T-helper 1 cell treated with Interleukin-12 subunit alpha and Interleukin-12 subunit beta and Interleukin-4 antibody, amounts not matched to agents 30 ng/mL and 1 ng/mL, for 36 hours (primary cell): ENCODE data around the gene BMI1. TPM values are rescaled to one million over a fixed set of nuclear protein-coding genes. Genes with fewer than 3 reads are reported as not detected.
"Not testable (repeated sequence)": the region's sequence is repeated elsewhere in the genome, so short reads cannot be mapped to it uniquely, and the experiment has no call there.

Source experiments
- intact Hi-C: fragments of 100-400 bp; cut with micrococcal nuclease; formaldehyde crosslinking; loops from one replicate; pipeline ENCODE4 v1.15.1; 2024
- total RNA-seq: library from RNA; stranded (reverse); gene quantifications from 2 replicates; pipeline ENCODE4 v1.2.3, GENCODE V29; 2022

The BMI1 gene
- total RNA-seq, 1 donor from 2014 or later = 49.7 TPM

DNA sequence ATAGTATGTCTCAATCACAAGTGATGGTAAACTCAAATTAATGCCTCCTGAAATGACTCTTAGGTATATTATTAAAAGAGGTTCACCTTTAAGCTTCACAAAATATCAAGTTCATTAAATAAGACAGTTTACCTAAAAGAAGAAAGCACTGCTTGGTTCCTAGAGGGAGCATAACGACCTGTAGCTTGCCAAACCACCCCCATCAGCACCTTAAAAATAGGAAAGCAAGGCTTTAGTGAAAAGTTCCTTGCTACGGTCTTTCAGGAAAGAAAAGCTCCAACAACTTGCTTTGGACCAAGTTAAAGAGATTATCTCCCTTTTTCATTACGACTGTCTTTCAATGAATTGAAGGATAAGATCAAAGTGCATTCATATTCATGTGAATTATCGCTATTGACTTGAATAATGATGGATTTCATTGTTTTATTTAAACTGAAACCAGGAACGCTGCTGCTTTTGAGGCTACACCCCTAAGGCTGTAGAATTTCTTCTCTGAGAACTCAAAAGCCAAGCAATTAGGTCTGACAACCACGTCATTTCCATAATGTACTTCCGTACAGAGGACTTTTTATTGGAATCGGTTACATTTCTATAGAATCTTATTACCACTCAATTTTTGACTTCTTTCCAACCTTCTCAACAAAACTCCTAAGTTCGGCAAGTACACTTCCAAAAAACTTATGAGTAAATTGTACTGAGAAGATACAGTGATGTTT, 17.4 kb downstream of the BMI1 start:
- intact Hi-C loops = no loop called here

DNA sequence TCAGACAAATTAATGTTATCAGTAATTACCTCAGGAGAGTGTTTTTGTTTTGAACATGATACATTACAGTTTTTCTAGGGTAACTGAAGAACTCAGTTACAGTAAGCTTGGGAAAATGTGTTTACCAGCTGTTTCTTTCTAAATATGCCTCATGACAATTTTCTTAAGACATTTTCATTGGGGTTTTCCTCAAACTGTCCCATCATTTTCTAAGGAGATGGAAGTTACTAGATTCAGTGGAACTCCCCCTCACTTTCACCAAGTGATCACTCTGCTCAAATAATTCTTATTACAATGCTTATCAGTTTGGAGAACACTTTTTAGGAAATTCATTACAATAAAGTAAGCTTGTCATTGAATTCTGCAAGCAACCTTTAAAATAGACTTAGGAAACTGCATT, 18.0 kb downstream of the BMI1 start:
- intact Hi-C loops = no loop called here

DNA sequence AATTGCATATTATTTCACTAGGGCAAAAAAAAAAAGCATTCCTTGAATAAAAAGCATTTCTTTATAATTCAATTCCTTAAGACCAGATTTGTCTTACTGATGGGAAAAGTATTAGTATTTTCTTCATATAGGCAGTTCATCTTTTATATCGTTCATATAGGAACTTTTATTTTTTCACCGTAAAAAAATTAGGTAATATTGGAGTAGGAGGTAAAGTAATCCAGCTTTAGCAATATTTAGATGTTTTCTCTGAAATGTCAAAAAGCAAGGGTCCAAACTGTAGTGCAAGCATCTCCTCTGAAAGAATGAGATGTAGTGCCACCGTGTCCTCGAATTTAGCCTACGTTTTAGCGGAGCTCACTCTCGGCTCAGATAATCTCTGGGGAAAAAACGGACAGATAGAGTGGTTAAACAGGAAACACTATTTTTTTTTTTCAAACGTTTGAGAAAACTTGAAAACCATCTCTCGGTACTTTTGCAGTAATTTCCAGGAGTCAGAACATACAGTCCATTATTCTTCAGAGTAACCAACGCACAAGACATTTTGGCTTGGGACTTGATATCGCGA, 18.9 kb downstream of the BMI1 start:
- intact Hi-C loops = loop anchor here (1.0 to 10.0 kb wide), 14 partner anchors 20 to 857 kb away; partner anchors contain the start of genes DNAJC1 and SKIDA1

DNA sequence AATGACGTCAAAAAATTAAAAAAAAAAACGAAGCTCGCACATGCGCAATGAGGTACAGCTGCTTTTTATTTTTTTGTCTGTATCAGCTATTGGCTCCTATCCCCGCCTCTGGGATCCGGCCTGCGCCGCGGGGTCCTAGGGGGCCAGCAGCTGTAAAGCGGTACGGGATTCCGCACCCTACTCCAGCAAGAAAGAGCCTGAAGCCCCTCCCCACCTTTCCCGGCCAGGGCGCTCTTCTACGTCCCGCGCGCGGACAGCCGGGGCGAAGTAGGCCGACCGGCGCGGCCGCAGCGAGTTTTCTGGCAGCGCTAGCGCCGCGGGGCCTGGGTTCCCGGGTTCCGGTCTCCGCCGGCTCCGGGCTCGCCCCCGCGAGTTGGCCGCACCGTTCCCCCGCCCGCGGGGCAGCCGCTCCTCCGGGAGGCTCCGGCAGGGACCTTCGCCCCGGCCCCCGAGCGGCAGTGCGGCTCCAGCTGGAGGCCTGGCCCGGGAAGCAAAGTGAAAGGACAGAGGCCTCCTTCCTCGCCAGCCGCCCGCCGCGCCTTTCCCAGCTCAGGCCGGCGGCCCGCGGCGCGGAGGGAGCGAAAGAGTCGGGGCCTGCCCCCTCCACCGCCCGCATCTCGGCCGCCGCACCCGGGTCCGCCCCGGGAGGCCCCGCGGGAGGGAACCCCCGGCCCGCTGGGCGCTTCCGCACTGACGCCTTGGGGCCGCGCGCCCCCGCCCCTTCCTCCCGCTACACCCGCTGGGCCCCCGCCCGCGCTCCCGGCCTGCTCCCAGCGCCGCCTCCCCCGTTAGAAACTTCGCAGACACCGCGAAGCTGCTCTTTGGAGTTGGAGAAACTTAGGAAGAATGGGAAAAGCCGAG, 19.7 kb downstream of the BMI1 start:
- intact Hi-C loops = loop anchor here (1.0 to 10.0 kb wide), 15 partner anchors 7 to 857 kb away; partner anchors contain the start of genes DNAJC1 and SKIDA1

DNA sequence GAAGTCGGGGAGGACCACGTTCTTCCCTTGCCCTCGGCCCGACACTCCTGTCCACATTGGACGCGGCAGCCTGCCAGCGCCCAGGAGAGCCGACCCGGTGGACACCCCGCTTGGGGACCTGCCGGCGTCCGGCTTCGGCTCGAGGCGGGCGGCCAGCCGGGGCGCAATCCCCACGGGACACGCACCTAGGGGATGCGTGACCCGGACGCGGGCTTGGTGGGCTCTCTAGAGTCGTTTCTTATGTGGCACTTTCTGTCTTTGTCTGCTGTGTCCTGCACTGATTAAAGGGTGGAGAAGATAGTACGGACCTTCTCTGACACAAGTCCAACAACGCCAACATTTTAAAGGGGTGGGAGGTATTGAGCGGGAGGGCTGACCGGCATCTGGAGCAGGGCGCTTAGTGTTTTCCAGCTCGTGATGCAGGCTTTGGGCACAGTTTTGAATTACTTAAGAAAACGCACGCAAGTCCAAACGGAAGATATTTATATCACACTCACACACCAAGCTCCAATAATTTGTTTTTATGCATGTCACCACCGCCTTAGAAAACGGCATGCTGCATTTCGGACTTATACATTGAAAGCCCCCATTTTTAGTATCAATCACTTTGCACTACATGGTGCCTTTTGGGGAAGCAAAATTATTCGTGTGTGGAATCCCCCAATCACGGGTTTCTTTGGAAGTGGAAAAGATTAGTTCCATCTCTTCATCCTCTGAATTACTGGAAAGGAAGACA, 20.5 kb downstream of the BMI1 start:
- intact Hi-C loops = loop anchor here (1.0 to 10.0 kb wide), 10 partner anchors 8 to 856 kb away; partner anchors contain the start of gene SKIDA1

DNA sequence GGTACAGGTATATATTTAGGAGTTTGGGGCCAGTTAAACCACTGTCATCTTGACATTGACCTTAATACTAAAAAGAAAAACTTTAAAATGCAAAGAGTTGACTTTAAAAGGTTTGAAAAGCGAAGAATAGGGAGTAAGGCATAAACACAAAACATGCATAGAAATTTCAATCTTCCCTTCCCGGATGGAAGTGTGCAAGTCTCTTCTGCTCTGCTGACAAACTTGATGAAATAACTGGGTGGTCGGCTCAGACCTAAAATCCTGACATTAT, 21.0 kb downstream of the BMI1 start:
- intact Hi-C loops = loop anchor here (1.0 to 10.0 kb wide), 10 partner anchors 9 to 855 kb away; partner anchors contain the start of gene SKIDA1

DNA sequence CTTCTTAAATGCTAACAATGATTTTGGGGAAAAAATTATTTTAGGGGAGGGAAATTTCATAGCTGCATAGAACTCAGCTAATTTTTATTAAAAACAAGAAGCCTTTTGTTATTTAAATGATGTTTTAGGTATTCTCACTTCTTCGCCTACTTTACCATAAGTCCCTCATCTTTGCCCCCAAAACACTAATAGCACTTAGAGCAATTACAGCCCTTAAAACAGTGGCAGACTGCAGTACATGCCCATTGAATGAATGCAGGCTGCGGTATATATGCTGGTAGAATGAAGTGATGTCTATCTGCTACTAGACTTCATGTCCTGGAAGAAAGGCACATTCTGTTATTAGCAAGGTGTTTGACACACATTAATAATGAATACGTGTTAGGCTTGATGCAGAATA, 21.5 kb downstream of the BMI1 start:
- intact Hi-C loops = loop anchor here (5.0 to 10.0 kb wide), 4 partner anchors 35 to 855 kb away; no protein-coding TSS in a partner anchor

DNA sequence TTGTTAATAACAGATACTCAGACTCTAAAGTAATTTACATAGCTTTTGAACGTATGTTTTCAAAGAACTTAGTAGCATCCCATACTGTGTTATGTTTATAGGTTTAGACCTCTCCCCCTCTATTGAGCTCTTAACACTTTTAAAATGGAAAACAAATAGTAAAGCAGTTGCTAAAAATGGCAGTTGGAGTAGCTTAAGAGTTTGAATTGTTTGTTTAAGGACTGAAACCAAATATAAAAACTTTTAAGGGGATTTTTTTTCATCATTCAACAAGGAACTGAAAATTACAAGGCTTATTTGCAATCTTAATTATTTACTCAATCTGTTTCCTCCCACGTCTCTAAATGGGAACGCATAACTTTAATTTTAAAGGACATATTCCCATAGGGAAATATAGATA, 22.8 kb downstream of the BMI1 start:
- intact Hi-C loops = loop anchor here (1.0 to 10.0 kb wide), 5 partner anchors 24 to 854 kb away; no protein-coding TSS in a partner anchor

DNA sequence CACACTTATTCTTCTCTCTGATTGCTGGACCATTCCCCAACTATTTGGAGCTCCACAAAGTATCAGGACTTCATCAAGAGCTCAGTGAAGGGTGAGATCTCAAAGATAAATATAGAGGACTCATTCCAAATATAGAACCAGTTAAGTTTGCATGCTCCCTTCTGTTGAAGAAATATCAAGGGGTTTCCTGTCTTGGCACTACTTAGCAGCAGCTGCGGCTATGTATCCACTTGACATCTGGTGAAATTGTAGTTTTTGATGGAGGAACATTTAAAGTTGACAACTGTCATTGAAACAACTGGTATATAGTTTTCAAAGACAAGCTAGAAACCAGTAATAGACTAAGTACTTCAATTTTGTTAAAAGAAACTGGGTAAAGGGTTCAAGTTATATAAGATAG, 23.4 kb downstream of the BMI1 start:
- intact Hi-C loops = loop anchor here (1.0 to 10.0 kb wide), 5 partner anchors 23 to 853 kb away; no protein-coding TSS in a partner anchor

DNA sequence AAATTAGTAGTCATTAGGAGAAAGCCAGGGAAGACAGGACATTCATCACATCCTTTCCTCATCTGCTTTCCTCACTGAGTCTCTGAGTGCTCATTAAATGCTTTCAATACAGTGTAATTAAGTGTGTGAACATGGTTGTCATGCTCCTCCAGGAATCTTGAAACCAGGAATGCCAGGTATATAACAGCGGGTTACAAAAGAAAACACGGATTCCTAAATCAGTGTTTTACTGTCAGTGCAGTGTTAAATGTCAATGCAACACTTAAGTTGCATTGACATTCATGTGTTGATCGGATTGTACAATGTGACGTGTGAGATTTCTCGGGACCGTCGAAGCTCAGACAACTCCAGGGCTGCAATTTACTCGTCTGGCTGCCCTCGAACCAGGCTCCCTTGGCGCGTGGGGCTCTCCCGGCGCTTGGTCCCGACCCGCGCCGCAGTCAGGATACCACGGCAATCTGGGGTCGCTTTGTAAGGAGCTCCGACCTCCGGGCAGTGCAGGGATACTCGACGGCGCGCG, 23.9 kb downstream of the BMI1 start:
- intact Hi-C loops = loop anchor here (1.0 to 10.0 kb wide), 5 partner anchors 22 to 852 kb away; no protein-coding TSS in a partner anchor

DNA sequence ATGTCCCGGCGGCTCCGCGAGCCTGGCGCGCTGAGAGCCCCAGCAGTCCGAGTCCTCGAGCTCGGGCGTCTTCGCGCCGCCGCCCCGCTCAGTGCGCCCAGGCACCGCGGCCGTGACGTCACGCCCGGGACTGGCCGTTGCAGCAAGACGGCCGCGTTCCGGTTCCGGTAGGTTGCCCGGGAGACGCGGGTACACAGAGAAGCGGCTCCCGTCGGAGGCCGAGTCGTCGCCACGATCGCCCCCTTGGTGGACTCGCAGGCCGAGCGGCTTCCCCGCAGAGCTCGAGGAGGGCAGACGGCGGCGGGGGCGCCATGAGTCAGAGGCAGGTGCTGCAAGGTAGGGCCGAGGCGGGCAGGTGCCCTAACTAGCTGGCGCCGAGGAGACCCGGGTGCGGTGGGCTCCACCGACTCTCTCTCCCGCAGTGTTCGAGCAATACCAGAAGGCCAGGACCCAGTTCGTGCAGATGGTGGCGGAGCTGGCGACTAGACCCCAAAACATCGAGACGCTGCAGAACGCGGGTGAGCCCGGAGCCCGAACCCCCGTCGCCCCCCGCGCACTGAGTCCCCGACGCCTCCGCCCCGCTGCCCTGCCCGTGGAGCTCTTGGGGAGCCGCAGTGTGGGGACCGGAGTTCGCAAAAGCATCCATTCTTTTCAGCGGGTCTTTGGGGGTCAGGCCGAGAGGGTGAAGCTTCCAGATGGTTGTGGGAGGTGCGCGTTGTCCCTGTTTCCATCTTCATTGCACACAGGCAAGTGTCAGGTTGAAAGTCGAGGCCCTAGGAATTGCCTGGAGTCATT, 24.6 kb downstream of the BMI1 start, which contains the start of gene SPAG6:
Gene SPAG6, plus strand, starts transcription at position 196 of the 795 bp plus-strand sequence. Its CDS starts 116 bp downstream, at position 312.
- intact Hi-C loops = loop anchor here (10.0 kb wide), 1 partner anchor 641 kb away; no protein-coding TSS in a partner anchor

DNA sequence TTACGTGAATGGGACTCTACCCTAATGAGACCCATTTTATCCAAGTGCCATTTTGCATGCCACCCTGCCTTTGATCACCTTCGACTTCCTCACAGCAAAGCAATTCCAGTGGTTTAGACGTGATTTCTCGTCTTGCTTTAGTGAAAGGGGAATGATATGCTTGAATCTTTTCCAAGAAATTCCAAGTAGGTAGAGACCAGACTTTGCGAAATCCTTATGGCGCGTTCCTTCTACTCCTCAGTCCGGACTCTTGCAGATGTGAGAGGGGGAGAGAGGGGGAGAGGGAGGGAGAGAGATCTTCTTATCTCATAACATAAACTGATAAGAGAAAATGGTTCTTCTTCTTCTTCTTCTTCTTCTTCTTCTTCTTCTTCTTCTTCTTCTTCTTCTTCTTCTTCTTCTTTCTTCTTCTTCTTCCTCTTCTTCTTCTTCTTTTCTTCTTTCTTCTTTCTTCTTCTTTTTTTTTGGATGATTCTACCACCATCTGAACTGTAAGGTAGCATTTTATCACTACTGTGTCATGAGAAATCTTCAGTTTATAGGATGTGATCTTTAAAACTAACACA, 25.3 kb downstream of the BMI1 start:
- intact Hi-C loops = loop anchor here (10.0 kb wide), 1 partner anchor 641 kb away; no protein-coding TSS in a partner anchor

DNA sequence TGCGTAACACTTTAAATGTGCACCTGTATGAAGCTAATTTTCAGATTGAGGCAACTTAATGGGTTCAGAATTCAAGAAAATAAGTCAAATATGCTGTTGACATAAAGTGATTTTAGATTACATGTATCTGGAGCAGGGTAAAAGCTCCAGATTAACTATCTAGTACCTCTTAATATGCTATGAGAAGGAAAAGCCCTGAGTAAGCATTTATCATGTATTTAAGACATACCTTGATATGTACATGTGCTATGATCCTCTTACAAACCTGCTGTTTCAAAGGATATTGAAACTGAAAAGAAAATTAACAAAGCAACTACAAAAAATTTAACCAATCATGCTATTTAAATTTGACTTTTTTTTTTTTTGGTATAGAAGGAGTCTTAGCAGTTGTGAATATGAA, 28.9 kb downstream of the BMI1 start:
- intact Hi-C loops = loop anchor here (10.0 kb wide), 1 partner anchor 645 kb away; no protein-coding TSS in a partner anchor

DNA sequence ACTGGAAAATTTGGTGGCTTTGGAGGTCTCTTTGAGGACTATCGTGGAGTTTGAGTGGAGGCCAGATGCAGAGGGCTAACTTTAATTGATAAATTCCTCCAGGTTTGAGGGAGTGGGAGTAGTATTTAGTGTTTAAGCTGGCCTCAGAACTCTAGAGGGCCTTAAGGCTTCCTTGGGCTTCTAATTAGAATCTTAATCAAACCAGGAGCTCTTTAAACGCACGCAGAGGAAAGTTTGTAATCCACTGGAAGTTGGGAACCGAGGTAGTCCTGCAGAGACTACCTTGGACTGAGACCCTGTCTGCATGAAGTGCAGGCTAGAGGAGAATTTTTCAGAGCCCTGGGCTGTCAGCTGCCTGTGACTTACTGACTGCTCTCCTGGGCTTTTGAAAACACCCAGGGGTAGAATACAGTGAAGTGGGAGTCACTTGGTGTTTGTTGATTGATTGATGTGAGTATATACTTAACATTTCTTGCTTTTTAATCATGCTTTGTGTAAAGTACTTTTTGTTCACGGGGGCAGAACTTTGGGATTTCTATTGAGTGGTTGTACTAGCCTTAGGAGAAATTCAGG, 30.3 kb downstream of the BMI1 start:
- intact Hi-C loops = no loop called here

DNA sequence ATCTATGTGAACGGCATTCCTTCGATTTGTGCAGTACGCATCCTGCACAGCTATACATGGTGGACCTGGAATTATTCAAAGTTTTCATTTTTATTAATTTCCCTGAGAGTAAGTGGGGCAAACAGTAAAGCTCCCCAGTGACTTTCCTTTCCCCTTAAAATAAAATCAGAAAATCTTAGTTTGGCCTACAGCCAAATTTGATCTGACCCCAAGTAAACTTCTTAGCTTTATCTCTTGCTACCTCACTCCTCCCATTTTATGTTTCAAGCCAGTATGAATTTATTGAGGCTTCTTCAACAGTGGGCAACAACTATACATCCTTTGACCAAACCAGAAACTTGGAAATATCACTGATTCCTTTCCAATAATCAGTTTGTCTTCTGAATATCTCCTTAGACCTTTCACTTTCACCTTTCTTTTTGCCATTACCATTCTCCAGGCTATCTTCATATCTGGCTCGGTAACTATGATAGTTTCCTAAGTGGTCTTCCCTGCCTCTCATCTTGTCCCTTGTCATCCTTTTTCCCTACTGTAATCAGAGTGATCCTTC, 35.5 kb downstream of the BMI1 start:
- intact Hi-C loops = no loop called here

DNA sequence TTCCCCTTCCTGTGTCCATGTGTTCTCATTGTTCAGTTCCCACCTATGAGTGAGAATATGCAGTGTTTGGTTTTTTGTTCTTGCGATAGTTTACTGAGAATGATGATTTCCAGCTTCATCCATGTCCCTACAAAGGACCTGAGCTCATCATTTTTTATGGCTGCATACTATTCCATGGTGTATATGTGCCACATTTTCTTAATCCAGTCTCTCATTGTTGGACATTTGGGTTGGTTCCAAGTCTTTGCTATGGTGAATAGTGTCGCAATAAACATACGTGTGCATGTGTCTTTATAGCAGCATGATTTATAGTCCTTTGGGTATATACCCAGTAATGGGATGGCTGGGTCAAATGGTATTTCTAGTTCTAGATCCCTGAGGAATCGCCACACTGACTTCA, 36.9 kb downstream of the BMI1 start:
- intact Hi-C loops = not testable (repeated sequence)

DNA sequence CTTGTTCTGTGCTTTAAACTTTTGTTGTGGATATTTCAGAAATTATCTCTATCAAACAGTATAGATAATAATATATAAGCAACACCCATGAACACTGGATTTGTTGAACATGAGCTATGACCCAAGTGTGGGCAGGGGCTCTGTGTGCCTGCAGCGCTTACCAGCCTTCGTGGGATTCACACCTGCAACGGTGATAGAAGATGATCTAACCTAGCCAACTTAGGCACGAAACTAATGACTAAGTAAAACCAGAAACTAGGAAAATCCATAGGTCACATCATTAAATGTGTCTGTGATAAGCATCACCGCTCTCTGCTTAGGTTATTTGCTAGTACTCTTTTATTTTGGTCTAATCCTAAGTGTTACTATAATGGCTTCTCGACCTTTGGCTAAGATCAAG, 42.4 kb downstream of the BMI1 start:
- intact Hi-C loops = no loop called here

DNA sequence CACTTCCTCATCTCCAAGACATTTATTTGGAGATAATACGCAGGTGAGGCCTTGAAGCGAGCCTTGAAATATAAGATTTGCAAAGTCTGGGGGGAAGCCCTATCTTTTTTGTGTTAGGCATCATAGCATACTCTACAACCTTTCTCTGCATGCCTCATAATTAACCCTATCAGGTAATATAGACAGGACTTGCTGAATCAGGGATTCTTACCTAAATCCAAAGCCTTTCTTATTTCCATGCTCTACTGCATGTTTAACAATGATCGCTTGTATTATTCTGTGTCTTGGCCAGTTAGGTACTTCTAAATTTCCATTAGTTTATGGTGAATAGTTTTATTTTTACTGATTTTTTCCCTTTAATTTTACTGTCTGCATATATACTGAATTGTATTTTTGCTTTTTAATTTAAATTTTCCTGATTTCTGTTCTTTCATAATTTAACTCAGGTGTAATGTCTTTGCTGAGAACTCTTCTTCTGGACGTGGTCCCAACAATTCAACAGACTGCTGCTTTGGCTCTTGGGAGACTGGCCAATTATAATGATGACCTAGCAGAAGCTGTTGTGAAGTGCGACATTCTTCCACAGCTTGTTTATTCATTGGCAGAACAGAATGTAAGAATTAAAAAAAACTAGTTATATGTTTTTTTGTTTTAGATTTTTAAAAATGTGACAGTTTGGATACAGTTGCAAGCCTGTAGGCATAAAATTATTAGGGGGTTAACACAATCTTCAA, 43.7 kb downstream of the BMI1 start:
- intact Hi-C loops = no loop called here
